Measurements from ENCODE around the gene WDPCP.

- TF ChIP-seq POLR2A (IDR thresholded peaks at IDR 0.05) = no peak
- TF ChIP-seq, protein P1, sequence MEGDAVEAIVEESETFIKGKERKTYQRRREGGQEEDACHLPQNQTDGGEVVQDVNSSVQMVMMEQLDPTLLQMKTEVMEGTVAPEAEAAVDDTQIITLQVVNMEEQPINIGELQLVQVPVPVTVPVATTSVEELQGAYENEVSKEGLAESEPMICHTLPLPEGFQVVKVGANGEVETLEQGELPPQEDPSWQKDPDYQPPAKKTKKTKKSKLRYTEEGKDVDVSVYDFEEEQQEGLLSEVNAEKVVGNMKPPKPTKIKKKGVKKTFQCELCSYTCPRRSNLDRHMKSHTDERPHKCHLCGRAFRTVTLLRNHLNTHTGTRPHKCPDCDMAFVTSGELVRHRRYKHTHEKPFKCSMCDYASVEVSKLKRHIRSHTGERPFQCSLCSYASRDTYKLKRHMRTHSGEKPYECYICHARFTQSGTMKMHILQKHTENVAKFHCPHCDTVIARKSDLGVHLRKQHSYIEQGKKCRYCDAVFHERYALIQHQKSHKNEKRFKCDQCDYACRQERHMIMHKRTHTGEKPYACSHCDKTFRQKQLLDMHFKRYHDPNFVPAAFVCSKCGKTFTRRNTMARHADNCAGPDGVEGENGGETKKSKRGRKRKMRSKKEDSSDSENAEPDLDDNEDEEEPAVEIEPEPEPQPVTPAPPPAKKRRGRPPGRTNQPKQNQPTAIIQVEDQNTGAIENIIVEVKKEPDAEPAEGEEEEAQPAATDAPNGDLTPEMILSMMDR (IDR thresholded peaks at IDR 0.05) = no peak
- TF ChIP-seq POLR2AphosphoS5 (IDR thresholded peaks at IDR 0.05) = no peak
- no peak for TF ChIP-seq EP300 (IDR thresholded peaks at IDR 0.05)
These were observed 267.6 kb downstream of the WDPCP start for GRCh38 chr2:63320669-63321068.
